Tibial artery (tissue), 4 donors: ENCODE measurements around the gene PITPNM1.
"Not testable (repeated sequence)": the region's sequence is repeated elsewhere in the genome, so short reads cannot be mapped to it uniquely, and the experiment has no call there.

Experiments
- DNase-seq, 2 donors: peaks; one replicate each; pipeline ENCODE4 v3.0.0-alpha.2; 2019
- H3K27ac ChIP-seq, 2 donors: fragments of 200-600 bp; sonication (generic) in 1 of 2; 1 replicate in 1 of 2; 2 replicates in 1 of 2; pipeline ENCODE4 v1.5.1; 2018 to 2019; ENCODE audit warnings: mild to moderate bottlenecking in 1 of 2
- H3K27me3 ChIP-seq, 2 donors: fragments of 200-600 bp; sonication (generic) in 1 of 2; one replicate each; pipeline versions ENCODE4 v1.5.1 to v1.6.0; 2016 to 2019
- H3K36me3 ChIP-seq, 3 donors: fragments of 200-600 bp; sonication (generic) in 2 of 3; one replicate each; pipeline ENCODE4 v1.5.1; 2016 to 2019; ENCODE audit warnings: mild to moderate bottlenecking in 2 of 3
- H3K4me1 ChIP-seq, 4 donors: fragments of 200-600 bp; sonication (generic) in 2 of 4; 1 replicate in 3 of 4; 2 replicates in 1 of 4; pipeline ENCODE4 v1.5.1; 2016 to 2019
- H3K4me3 ChIP-seq, 2 donors: fragments of 200-600 bp; sonication (generic) in 1 of 2; 1 replicate in 1 of 2; 2 replicates in 1 of 2; pipeline ENCODE4 v1.5.1; 2018 to 2019; ENCODE audit warnings: mild to moderate bottlenecking in 2 of 2
- H3K9me3 ChIP-seq, 3 donors: fragments of 200-600 bp; sonication (generic) in 1 of 3; one replicate each; pipeline ENCODE4 v1.5.1; 2016 to 2019
- CTCF ChIP-seq, 2 experiments: fragments of 200-600 bp in 1 of 2; fragments of 450-650 bp in 1 of 2; IDR thresholded peaks; one replicate each; pipeline ENCODE4 v1.5.1; 2017 to 2019; ENCODE audit warnings: antibody characterized with exemption in 2 of 2, mild to moderate bottlenecking in 1 of 2, moderate library complexity in 1 of 2
- intact Hi-C: fragments of 100-400 bp; cut with DNase I; formaldehyde crosslinking; loops from one replicate; pipeline ENCODE4 v1.15.0; 2023; ENCODE audit warnings: low total_unique reads

PITPNM1 gene

GRCh38 chr11:67489203-67489884 is 15.8 kb downstream of the PITPNM1 start:
- Histone ChIP-seq H3K9me3 (no peaks in the 10 kb centered on the region), H3K27me3 (no peaks in the 10 kb centered on the region), H3K4me3 (no peak overlapping the region), H3K27ac (no peak overlapping the region), H3K36me3 (peaks cover 32 to 80% (median 72%) of the 10 kb centered on the region in 3 donors), H3K4me1 (peaks cover 0 to 15% (median 5%) of the 10 kb centered on the region in 4 donors)
- DNase-seq = no peak
- intact Hi-C loops = no loop called here
- no peak for TF ChIP-seq CTCF (IDR thresholded peaks at IDR 0.05)

- intact Hi-C loops = no loop called here
- peaks cover 0 to 31% (median 18%) of the 10 kb centered on the region in 4 donors for H3K4me1 ChIP-seq
- H3K36me3 ChIP-seq = peaks cover 32 to 53% (median 45%) of the 10 kb centered on the region in 3 donors
- H3K9me3 ChIP-seq = no peaks in the 10 kb centered on the region
- DNase-seq = no peak
- no peaks in the 10 kb centered on the region for H3K27me3 ChIP-seq
- no peak for TF ChIP-seq CTCF (IDR thresholded peaks at IDR 0.05)
- H3K4me3 ChIP-seq = no peak overlapping the region
- no peak overlapping the region for H3K27ac ChIP-seq
Measured at GRCh38 chr11:67486481-67487195, 18.5 kb downstream of the PITPNM1 start.

- not testable (repeated sequence) for H3K27ac ChIP-seq, H3K27me3 ChIP-seq, DNase-seq
Measured at GRCh38 chr11:67485873-67486361, 19.2 kb downstream of the PITPNM1 start.

GRCh38 chr11:67484847-67485311 is 20.3 kb downstream of the PITPNM1 start:
- DNase-seq = peak in 1 of 2 donors; percentile 62
- no peak overlapping the region for H3K27ac ChIP-seq
- peaks cover 18 to 35% (median 27%) of the 10 kb centered on the region in 3 donors for H3K36me3 ChIP-seq
- H3K4me3 ChIP-seq = no peak overlapping the region
- H3K27me3 ChIP-seq = no peaks in the 10 kb centered on the region
- intact Hi-C loops = no loop called here
- H3K9me3 ChIP-seq = no peaks in the 10 kb centered on the region
- TF ChIP-seq CTCF (IDR thresholded peaks at IDR 0.05) = no peak
- peaks cover 0 to 31% (median 18%) of the 10 kb centered on the region in 4 donors for H3K4me1 ChIP-seq

More at GRCh38 chr11:67485873-67486361, 19.2 kb downstream of the PITPNM1 start:
- H3K4me3 ChIP-seq, intact Hi-C loops, H3K9me3 ChIP-seq: not testable (repeated sequence)
- Histone ChIP-seq H3K36me3 (peaks cover 27 to 46% (median 38%) of the 10 kb centered on the region in 3 donors), H3K4me1 (peaks cover 0 to 31% (median 18%) of the 10 kb centered on the region in 4 donors)

GRCh38 chr11:67483831-67484665 is 21.1 kb downstream of the PITPNM1 start:
- H3K36me3 ChIP-seq = peaks cover 11 to 27% (median 20%) of the 10 kb centered on the region in 3 donors
- DNase-seq = no peak
- peak overlapping the region; percentile 56 to 70 for H3K4me3 ChIP-seq
- intact Hi-C loops = no loop called here
- TF ChIP-seq CTCF (IDR thresholded peaks at IDR 0.05) = no peak
- H3K9me3 ChIP-seq = no peaks in the 10 kb centered on the region
- no peaks in the 10 kb centered on the region for H3K27me3 ChIP-seq
- H3K27ac ChIP-seq = peak overlapping the region; percentile 83 to 91
- peaks cover 0 to 31% (median 18%) of the 10 kb centered on the region in 4 donors for H3K4me1 ChIP-seq
